Thoracic aorta endothelial cell (primary cell): Measurements from ENCODE around the gene IER3IP1. TPM values are rescaled to one million over a fixed set of nuclear protein-coding genes. Genes with fewer than 3 reads are reported as not detected.

Experiments used
- small RNA-seq: library from RNA; depleted of rRNA; stranded (forward); fragments of <200 nt; gene quantifications from one replicate; pipeline ENCODE3, GENCODE V24; 2012
- total RNA-seq: library from RNA; depleted of rRNA; stranded (reverse); fragments of >200 nt; gene quantifications from 2 replicates; pipeline ENCODE4 v1.2.3, GENCODE V29; 2012

The IER3IP1 gene
- 25.9 and 31.6 TPM in 2 replicates for total RNA-seq

GRCh38 chr18:47175898-47176575, at the start of gene IER3IP1:
TSS of gene IER3IP1 (minus strand) at chr18:47176364. CDS start at chr18:47176277, 87 bp downstream.

GRCh38 chr18:47150029-47150823, 25.9 kb downstream of the IER3IP1 start, which contains the start of gene HDHD2:
TSS of gene HDHD2 (minus strand) at chr18:47150500. CDS start at chr18:47136439, 14,061 bp downstream.

Small RNA genes lying within 50 kb of the gene (small RNA-seq; reads per million reads assigned to genes)
- not detected for gene AC012254.4

Other genes with a start within 250 kb of the IER3IP1 start
- not detected in 2 replicates for gene ELOA2, start 140.7 kb downstream of the IER3IP1 start, total RNA-seq
- gene HDHD2, start 25.9 kb downstream of the IER3IP1 start, total RNA-seq, result 12.9 and 16.9 TPM in 2 replicates
- not detected in 2 replicates for gene SKOR2, start 75.3 kb upstream of the IER3IP1 start, total RNA-seq